ENCODE data around the gene LTBP3.

DNA sequence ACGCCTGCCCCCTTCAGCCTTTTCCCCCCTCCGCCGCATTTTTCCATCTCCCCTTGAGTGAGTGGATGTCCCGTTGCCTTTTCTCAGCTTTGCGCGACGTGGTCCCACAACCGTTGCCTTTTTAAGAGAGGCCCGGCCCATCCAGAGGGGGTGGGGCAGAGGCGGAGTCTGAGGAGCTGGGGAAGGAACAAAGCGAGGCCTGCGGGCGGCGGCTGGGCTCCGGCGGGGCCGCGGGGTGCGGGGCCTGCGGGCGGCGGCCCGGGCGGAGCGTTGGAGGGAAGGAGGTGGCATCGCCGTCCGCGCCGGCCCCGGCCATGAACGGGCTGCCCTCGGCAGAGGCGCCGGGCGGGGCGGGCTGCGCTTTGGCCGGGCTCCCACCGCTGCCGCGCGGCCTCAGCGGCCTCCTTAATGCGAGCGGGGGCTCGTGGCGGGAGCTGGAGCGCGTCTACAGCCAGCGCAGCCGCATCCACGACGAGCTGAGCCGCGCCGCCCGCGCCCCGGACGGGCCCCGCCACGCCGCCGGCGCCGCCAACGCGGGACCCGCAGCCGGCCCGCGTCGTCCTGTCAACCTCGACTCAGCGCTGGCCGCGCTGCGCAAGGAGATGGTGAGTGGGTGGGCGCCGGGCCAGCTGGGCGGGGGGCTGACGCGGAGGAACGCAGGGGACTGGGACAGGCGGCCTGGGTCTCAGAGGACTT, 14.3 kb upstream of the LTBP3 start, which contains the start of gene FAM89B:
- TF ChIP-seq, protein P1, sequence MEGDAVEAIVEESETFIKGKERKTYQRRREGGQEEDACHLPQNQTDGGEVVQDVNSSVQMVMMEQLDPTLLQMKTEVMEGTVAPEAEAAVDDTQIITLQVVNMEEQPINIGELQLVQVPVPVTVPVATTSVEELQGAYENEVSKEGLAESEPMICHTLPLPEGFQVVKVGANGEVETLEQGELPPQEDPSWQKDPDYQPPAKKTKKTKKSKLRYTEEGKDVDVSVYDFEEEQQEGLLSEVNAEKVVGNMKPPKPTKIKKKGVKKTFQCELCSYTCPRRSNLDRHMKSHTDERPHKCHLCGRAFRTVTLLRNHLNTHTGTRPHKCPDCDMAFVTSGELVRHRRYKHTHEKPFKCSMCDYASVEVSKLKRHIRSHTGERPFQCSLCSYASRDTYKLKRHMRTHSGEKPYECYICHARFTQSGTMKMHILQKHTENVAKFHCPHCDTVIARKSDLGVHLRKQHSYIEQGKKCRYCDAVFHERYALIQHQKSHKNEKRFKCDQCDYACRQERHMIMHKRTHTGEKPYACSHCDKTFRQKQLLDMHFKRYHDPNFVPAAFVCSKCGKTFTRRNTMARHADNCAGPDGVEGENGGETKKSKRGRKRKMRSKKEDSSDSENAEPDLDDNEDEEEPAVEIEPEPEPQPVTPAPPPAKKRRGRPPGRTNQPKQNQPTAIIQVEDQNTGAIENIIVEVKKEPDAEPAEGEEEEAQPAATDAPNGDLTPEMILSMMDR (conservative IDR thresholded peaks at IDR 0.05 in 1 of 2, IDR thresholded peaks at IDR 0.05 in 1 of 2; ENCODE audit: low read depth in 1 of 2, low read length in 2 of 2) = no peak
- TF ChIP-seq EZH2 (IDR thresholded peaks at IDR 0.05; ENCODE audit: low read length, missing control alignments) = no peak
